Measurements from ENCODE around the gene ABCC10.

DNA sequence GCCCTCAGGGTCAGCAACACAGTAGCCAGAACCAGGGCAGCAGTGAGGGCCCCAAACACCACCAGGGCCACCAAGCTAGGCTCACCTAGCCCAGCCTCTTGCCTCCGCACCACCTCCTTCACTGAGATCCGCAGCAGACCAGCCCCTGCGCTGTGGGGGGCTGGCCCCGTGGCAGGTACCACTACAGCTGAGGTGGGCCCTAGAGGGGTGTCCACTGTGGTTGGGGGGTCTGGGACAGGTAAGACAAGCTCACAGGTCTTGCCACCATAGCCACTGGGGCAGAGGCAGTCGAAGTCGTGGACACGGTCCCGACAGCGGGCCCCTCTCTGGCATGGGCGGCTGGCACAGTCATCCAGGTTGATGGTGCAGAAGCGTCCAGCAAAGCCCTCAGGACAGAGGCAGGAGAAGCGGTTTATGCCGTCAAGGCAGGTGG, 23.4 kb downstream of the ABCC10 start:
- TF ChIP-seq POLR2AphosphoS5 (IDR thresholded peaks at IDR 0.05; ENCODE audit: low read depth, low read length), result no peak
- TF ChIP-seq POLR2A (IDR thresholded peaks at IDR 0.05; ENCODE audit: low read depth, low read length), result no peak

Measured in GM12892 (cell line).